H9 (cell line): Measurements from ENCODE around the gene ACTN2. TPM values are rescaled to one million over a fixed set of nuclear protein-coding genes. Genes with fewer than 3 reads are reported as not detected.

Source experiments
- DNase-seq: peaks from one replicate; pipeline ENCODE4 v3.0.0-alpha.2; 2017
- H2AFZ ChIP-seq: one replicate; pipeline ENCODE4 v1.6.1; 2013; ENCODE audit warnings: mild to moderate bottlenecking, low read length, control low read depth, moderate library complexity
- H2AK5ac ChIP-seq: 2 replicates; pipeline ENCODE4 v1.6.1; 2013; ENCODE audit warnings: low read length, control low read depth, mixed read lengths; ENCODE audit not compliant: insufficient read length
- H2BK120ac ChIP-seq: one replicate; pipeline ENCODE4 v1.6.1; 2013; ENCODE audit warnings: low read depth, mild to moderate bottlenecking, low read length, control low read depth, inconsistent platforms; ENCODE audit not compliant: poor library complexity, severe bottlenecking
- H2BK12ac ChIP-seq: 2 replicates; pipeline ENCODE4 v1.6.1; 2013; ENCODE audit warnings: low read length, control low read depth, mixed read lengths, low read depth; ENCODE audit not compliant: insufficient read length
- H2BK15ac ChIP-seq: 2 replicates; pipeline ENCODE4 v1.6.1; 2013; ENCODE audit warnings: low read depth, low read length, control low read depth
- H2BK20ac ChIP-seq: one replicate; pipeline ENCODE4 v1.6.1; 2013; ENCODE audit warnings: low read depth, mild to moderate bottlenecking, low read length, control low read depth, inconsistent platforms; ENCODE audit not compliant: poor library complexity, severe bottlenecking
- H2BK5ac ChIP-seq: 2 replicates; pipeline ENCODE4 v1.6.1; 2013; ENCODE audit warnings: low read length, control low read depth, mixed read lengths; ENCODE audit not compliant: insufficient read length
- H3K14ac ChIP-seq: 2 replicates; pipeline ENCODE4 v1.6.1; 2013; ENCODE audit warnings: low read length, control low read depth; ENCODE audit not compliant: insufficient read depth
- H3K18ac ChIP-seq: 2 replicates; pipeline ENCODE4 v1.6.1; 2013; ENCODE audit warnings: low read depth, mild to moderate bottlenecking, mixed read lengths, low read length, control low read depth; ENCODE audit not compliant: insufficient read length
- H3K23ac ChIP-seq: 2 replicates; pipeline ENCODE4 v1.6.1; 2013; ENCODE audit warnings: low read length, control low read depth, mixed read lengths, low read depth; ENCODE audit not compliant: insufficient read length
- H3K23me2 ChIP-seq: 2 replicates; pipeline ENCODE4 v1.6.1; 2013; ENCODE audit warnings: low read depth, mild to moderate bottlenecking, mixed read lengths, low read length, control low read depth; ENCODE audit not compliant: insufficient read length, poor library complexity, severe bottlenecking
- H3K27ac ChIP-seq: 2 replicates; pipeline ENCODE4 v1.5.1; 2013; ENCODE audit warnings: low read length, control low read depth, mixed read lengths, low read depth; ENCODE audit not compliant: insufficient read length
- H3K27me3 ChIP-seq: 2 replicates; pipeline ENCODE4 v1.6.1; 2013; ENCODE audit warnings: low read length, control low read depth, inconsistent platforms; ENCODE audit not compliant: insufficient read depth
- H3K4ac ChIP-seq: 2 replicates; pipeline ENCODE4 v1.6.1; 2013; ENCODE audit warnings: low read depth, mild to moderate bottlenecking, control low read depth, inconsistent platforms, low read length, moderate library complexity
- H3K4me1 ChIP-seq: 2 replicates; pipeline ENCODE4 v1.6.1; 2013; ENCODE audit warnings: low read length, control low read depth, inconsistent platforms; ENCODE audit not compliant: insufficient read depth
- H3K4me2 ChIP-seq: 2 replicates; pipeline ENCODE4 v1.6.1; 2013; ENCODE audit warnings: low read length, control low read depth, mixed read lengths; ENCODE audit not compliant: insufficient read length, insufficient read depth
- H3K56ac ChIP-seq: 2 replicates; pipeline ENCODE4 v1.6.1; 2013; ENCODE audit warnings: low read depth, mild to moderate bottlenecking, mixed read lengths, low read length, control low read depth; ENCODE audit not compliant: insufficient read length
- H3K79me1 ChIP-seq: 2 replicates; pipeline ENCODE4 v1.6.1; 2013; ENCODE audit warnings: low read depth, mild to moderate bottlenecking, moderate library complexity, low read length, control low read depth, inconsistent platforms; ENCODE audit not compliant: insufficient read depth, poor library complexity, severe bottlenecking
- H3K79me2 ChIP-seq: 2 replicates; pipeline ENCODE4 v1.6.1; 2013; ENCODE audit warnings: low read length, control low read depth, inconsistent platforms; ENCODE audit not compliant: insufficient read depth
- H3K9ac ChIP-seq: 2 replicates; pipeline ENCODE4 v1.6.1; 2013; ENCODE audit warnings: low read length, control low read depth, mixed read lengths; ENCODE audit not compliant: insufficient read length; ENCODE audit errors: extremely low read depth
- H3K9me3 ChIP-seq: one replicate; pipeline ENCODE4 v1.6.1; 2013; ENCODE audit warnings: low read depth, low read length, inconsistent platforms; ENCODE audit not compliant: control insufficient read depth
- H3T11ph ChIP-seq: one replicate; pipeline ENCODE4 v1.6.1; 2013; ENCODE audit warnings: mild to moderate bottlenecking, low read length, control low read depth, inconsistent platforms
- H4K20me1 ChIP-seq: one replicate; pipeline ENCODE4 v1.6.1; 2013; ENCODE audit not compliant: control insufficient read depth, insufficient read length, insufficient read depth
- H4K5ac ChIP-seq: 2 replicates; pipeline ENCODE4 v1.6.1; 2013; ENCODE audit warnings: low read depth, mild to moderate bottlenecking, mixed read lengths, low read length, control low read depth; ENCODE audit not compliant: insufficient read length
- H4K8ac ChIP-seq: replicated peaks from 2 replicates; pipeline ENCODE4 v1.6.1; 2013; ENCODE audit warnings: low read length, control low read depth, mixed read lengths, low read depth; ENCODE audit not compliant: insufficient read length
- H4K91ac ChIP-seq: 2 replicates; pipeline ENCODE4 v1.6.1; 2013; ENCODE audit warnings: low read depth, mild to moderate bottlenecking, moderate library complexity, mixed read lengths, low read length, control low read depth; ENCODE audit not compliant: insufficient read length
- H3K27ac Mint-ChIP-seq, 3 experiments: 2 replicates in 2 of 3; 3 replicates in 1 of 3; pipeline ENCODE4 v1.8.0; 2020 to 2021; ENCODE audit warnings: mixed read lengths in 3 of 3, mild to moderate bottlenecking in 1 of 3, moderate library complexity in 1 of 3
- H3K27me3 Mint-ChIP-seq: 2 replicates; pipeline ENCODE4 v1.8.0; 2021; ENCODE audit warnings: low read depth, mild to moderate bottlenecking, moderate library complexity, mixed read lengths
- H3K36me3 Mint-ChIP-seq, 3 experiments: 2 replicates in 2 of 3; 3 replicates in 1 of 3; pipeline ENCODE4 v1.8.0; 2020 to 2021; ENCODE audit warnings: low read depth in 3 of 3, mixed read lengths in 3 of 3; ENCODE audit not compliant: insufficient read depth in 1 of 3
- H3K4me1 Mint-ChIP-seq, 2 experiments: 2 replicates each; pipeline ENCODE4 v1.8.0; 2020; ENCODE audit warnings: mixed read lengths in 2 of 2
- H3K4me3 Mint-ChIP-seq, 2 experiments: 2 replicates in 1 of 2; 3 replicates in 1 of 2; pipeline ENCODE4 v1.8.0; 2020 to 2021; ENCODE audit warnings: mild to moderate bottlenecking in 2 of 2, mixed read lengths in 2 of 2, moderate library complexity in 1 of 2
- H3K9me3 Mint-ChIP-seq, 2 experiments: 2 replicates in 1 of 2; 3 replicates in 1 of 2; pipeline ENCODE4 v1.8.0; 2020; ENCODE audit warnings: mild to moderate bottlenecking in 2 of 2, mixed read lengths in 2 of 2, moderate library complexity in 1 of 2
- WGBS: extraction: QIAGEN DNeasy Blood & Tissue Kit; methylation state at CpG from one replicate; pipeline ENCODE4 v1.1.7; 2013; ENCODE audit warnings: missing lambda C conversion rate, low lambda C conversion rate, mixed read lengths; ENCODE audit not compliant: insufficient read length; ENCODE audit errors: extremely low coverage; 5-methylcytosine and 5-hydroxymethylcytosine counted together
- total RNA-seq: library from RNA; stranded (reverse); gene quantifications from 2 replicates; pipeline ENCODE4 v1.2.1, GENCODE V29; 2021
- TF ChIP-seq, protein P1 (sequence below): fragments of 200-600 bp; sonication (generic); conservative IDR thresholded peaks from 3 replicates; pipeline ENCODE4 v1.8.0; 2021; ENCODE audit warnings: antibody characterized with exemption, mild to moderate bottlenecking

ACTN2 gene
- total RNA-seq, 1 experiment from 2014 or later = 2.3 TPM

DNA sequence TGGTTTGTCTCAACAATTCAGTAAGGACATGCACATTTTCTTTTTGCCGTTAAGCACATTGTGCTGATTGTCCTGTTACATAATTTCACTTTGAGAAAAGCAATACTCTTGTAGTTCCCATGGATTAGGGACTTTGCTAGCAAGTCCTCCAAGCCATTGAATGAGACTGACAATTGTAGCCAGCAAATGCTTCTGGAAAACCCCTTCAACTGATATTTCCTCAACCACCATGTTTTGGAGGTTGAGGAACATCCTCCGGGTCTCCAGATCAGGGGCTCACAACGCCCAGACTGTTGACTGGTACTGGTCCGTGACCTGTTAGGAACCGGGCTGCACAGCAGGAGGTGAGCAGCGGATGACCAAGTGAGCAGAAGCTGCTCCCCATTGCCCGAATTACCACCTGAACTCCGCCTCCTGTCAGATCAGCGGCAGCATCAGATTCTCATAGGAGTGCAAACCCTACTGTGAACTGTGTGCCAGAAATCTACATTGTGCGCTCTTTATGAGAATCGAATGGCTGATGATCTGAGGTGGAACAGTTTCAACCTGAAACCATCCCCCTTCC, 24.1 kb downstream of the ACTN2 start:
- Histone ChIP-seq H4K5ac (no peak overlapping the region), H3K4me1 (no peaks in the 10 kb centered on the region), H4K20me1 (no peaks in the 10 kb centered on the region), H2AK5ac (no peak overlapping the region), H3K56ac (no peak overlapping the region), H4K8ac (no peak overlapping the region), H3K9ac (no peak overlapping the region), H2BK20ac (no peak overlapping the region), H3K4ac (no peak overlapping the region), H2BK120ac (no peak overlapping the region), H3K79me2 (no peaks in the 10 kb centered on the region), H3K27ac (no peak overlapping the region), H2BK5ac (no peak overlapping the region), H3K9me3 (no peaks in the 10 kb centered on the region), H3K14ac (no peak overlapping the region), H3T11ph (no peak overlapping the region), H2BK12ac (no peak overlapping the region), H3K4me2 (no peak overlapping the region), H3K27me3 (no peaks in the 10 kb centered on the region), H3K79me1 (no peaks in the 10 kb centered on the region), H3K23me2 (no peaks in the 10 kb centered on the region), H2AFZ (no peak overlapping the region), H2BK15ac (no peak overlapping the region), H3K18ac (no peak overlapping the region), H4K91ac (no peak overlapping the region), H3K23ac (no peak overlapping the region)
- no peak for DNase-seq
- Mint-ChIP-seq H3K4me1 (no peaks in the 10 kb centered on the region), H3K36me3 (no peaks in the 10 kb centered on the region), H3K9me3 (no peaks in the 10 kb centered on the region), H3K4me3 (no peak overlapping the region), H3K27ac (no peak overlapping the region), H3K27me3 (no peaks in the 10 kb centered on the region)
- TF ChIP-seq, protein P1, sequence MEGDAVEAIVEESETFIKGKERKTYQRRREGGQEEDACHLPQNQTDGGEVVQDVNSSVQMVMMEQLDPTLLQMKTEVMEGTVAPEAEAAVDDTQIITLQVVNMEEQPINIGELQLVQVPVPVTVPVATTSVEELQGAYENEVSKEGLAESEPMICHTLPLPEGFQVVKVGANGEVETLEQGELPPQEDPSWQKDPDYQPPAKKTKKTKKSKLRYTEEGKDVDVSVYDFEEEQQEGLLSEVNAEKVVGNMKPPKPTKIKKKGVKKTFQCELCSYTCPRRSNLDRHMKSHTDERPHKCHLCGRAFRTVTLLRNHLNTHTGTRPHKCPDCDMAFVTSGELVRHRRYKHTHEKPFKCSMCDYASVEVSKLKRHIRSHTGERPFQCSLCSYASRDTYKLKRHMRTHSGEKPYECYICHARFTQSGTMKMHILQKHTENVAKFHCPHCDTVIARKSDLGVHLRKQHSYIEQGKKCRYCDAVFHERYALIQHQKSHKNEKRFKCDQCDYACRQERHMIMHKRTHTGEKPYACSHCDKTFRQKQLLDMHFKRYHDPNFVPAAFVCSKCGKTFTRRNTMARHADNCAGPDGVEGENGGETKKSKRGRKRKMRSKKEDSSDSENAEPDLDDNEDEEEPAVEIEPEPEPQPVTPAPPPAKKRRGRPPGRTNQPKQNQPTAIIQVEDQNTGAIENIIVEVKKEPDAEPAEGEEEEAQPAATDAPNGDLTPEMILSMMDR = no peak
- no CpG with 5 or more reads among the region's 11 CpGs for WGBS
